ENCODE data around the gene B3GNT2.

DNA sequence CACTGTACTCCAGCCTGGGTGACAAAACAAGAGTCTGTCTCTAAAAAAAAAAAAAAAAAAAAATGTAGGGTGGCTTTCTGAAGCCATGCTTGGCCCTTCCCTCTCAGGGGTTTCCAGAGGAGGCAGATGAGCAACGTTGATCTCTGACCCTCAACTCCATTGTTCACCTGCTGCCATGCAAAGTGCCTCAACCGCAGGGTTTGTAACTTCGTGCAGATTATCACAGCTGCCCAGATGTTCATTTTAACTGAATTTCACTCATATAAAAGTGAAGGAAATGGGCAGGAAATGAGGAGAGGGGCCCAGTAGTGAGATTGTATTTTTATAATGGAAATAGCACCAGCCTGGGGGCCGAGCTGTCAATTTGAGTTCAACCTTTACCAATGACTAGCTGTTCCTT lies 14.9 kb upstream of the B3GNT2 start:
- TF ChIP-seq, protein P1, sequence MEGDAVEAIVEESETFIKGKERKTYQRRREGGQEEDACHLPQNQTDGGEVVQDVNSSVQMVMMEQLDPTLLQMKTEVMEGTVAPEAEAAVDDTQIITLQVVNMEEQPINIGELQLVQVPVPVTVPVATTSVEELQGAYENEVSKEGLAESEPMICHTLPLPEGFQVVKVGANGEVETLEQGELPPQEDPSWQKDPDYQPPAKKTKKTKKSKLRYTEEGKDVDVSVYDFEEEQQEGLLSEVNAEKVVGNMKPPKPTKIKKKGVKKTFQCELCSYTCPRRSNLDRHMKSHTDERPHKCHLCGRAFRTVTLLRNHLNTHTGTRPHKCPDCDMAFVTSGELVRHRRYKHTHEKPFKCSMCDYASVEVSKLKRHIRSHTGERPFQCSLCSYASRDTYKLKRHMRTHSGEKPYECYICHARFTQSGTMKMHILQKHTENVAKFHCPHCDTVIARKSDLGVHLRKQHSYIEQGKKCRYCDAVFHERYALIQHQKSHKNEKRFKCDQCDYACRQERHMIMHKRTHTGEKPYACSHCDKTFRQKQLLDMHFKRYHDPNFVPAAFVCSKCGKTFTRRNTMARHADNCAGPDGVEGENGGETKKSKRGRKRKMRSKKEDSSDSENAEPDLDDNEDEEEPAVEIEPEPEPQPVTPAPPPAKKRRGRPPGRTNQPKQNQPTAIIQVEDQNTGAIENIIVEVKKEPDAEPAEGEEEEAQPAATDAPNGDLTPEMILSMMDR (IDR thresholded peaks at IDR 0.05): no peak
- TF ChIP-seq SIN3A (IDR thresholded peaks at IDR 0.05; ENCODE audit: borderline replicate concordance, insufficient read depth, low read depth, low read length) (no peak), POLR2AphosphoS5 (IDR thresholded peaks at IDR 0.05; ENCODE audit: low read depth, low read length) (no peak)
